Measurements from ENCODE around the gene RIC8A. TPM values are rescaled to one million over a fixed set of nuclear protein-coding genes. Genes with fewer than 3 reads are reported as not detected.
"Not testable (repeated sequence)": the region's sequence is repeated elsewhere in the genome, so short reads cannot be mapped to it uniquely, and the experiment has no call there.

Gene RIC8A
- total and polyA plus RNA-seq, 9 of the 15 experiments (the other 6 are each of a cell fraction or from before 2014, with no cell fraction given): 10.7 to 108 (median 72.1) TPM

DNA sequence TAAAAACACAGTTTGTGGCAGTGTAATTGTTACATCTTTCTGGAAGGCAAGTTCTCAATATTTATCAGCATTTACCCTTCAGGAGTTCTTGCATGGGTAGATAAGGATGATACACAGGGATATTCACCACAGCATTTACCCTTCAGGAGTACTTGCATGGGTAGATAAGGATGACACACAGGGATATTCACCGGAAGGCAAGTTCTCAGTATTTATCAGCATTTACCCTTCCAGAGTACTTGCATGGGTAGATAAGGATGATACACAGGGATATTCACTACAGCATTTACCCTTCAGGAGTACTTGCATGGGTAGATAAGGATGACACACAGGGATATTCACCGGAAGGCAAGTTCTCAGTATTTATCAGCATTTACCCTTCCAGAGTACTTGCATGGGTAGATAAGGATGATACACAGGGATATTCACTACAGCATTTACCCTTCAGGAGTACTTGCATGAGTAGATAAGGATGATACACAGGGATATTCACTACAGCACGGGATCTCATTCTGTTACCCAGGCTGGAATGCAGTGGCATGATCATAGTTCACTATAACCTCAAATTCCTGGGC is 13.2 kb downstream of the RIC8A start (continued):
- TF ChIP-seq HDAC8 (tag; IDR thresholded peaks at IDR 0.05): peak; percentile 68; the same call in 1 of the 2 replicates
- peak; percentile 35; the same call in 1 of the 2 replicates for TF ChIP-seq RNF2 (IDR thresholded peaks at IDR 0.05)
- TF ChIP-seq ZNF134 (CRISPR knock-in tag; conservative IDR thresholded peaks at IDR 0.05): peak; percentile 68; the same call in 1 of the 2 replicates
- peak; percentile 46; the same call in 1 of the 2 replicates for TF ChIP-seq CREM (IDR thresholded peaks at IDR 0.05; ENCODE audit: low read depth)
- TF ChIP-seq ZNF639 (CRISPR knock-in tag; conservative IDR thresholded peaks at IDR 0.05 in 1 of 2, IDR thresholded peaks at IDR 0.05 in 1 of 2): peak in 1 of 2 experiments; percentile 98; a peak in 2 of 4 replicates
- TF ChIP-seq ZNF668 (CRISPR knock-in tag; IDR thresholded peaks at IDR 0.05): peak; percentile 85; the same call in 1 of the 2 replicates
- peak; percentile 77 for TF ChIP-seq ZNF699 (CRISPR knock-in tag; IDR thresholded peaks at IDR 0.05; ENCODE audit: insufficient replicate concordance)
- TF ChIP-seq NR4A1 (CRISPR knock-in tag; IDR thresholded peaks at IDR 0.05); FOXM1 (CRISPR knock-in tag; IDR thresholded peaks at IDR 0.05; ENCODE audit: low read depth); NR2C2 (CRISPR knock-in tag; IDR thresholded peaks at IDR 0.05): not testable (repeated sequence)
- peak; percentile 95 for TF ChIP-seq NR4A1 (tag; IDR thresholded peaks at IDR 0.05)
- TF ChIP-seq FOXM1 (IDR thresholded peaks at IDR 0.05; ENCODE audit: low read depth): peak; percentile 65; the same call in 1 of the 2 replicates
- peak; percentile 91 for TF ChIP-seq SMAD4 (CRISPR knock-in tag; conservative IDR thresholded peaks at IDR 0.05)
- TF ChIP-seq MEF2D (tag; conservative IDR thresholded peaks at IDR 0.05; ENCODE audit: low read depth): peak; percentile 67
- TF ChIP-seq ZBTB33 (CRISPR knock-in tag; IDR thresholded peaks at IDR 0.05): 0 out of 2 replicates have a peak, but pooled peaks have one; percentile 10
- TF ChIP-seq GTF2E2 (tag; IDR thresholded peaks at IDR 0.05): peak; percentile 90
- TF ChIP-seq EP300 (IDR thresholded peaks at IDR 0.05; ENCODE audit: low read length): peak; percentile 86
- TF ChIP-seq HMBOX1 (IDR thresholded peaks at IDR 0.05): peak; percentile 71
- 0 out of 2 replicates have a peak, but pooled peaks have one; percentile 28 for TF ChIP-seq KLF1 (tag; IDR thresholded peaks at IDR 0.05)
- TF ChIP-seq ZNF197 (CRISPR knock-in tag; IDR thresholded peaks at IDR 0.05; ENCODE audit: low read depth): peak; percentile 99
- peak; percentile 75 for TF ChIP-seq GABPA (tag; conservative IDR thresholded peaks at IDR 0.05; ENCODE audit: low read depth)
- TF ChIP-seq TCF3 (CRISPR knock-in tag; IDR thresholded peaks at IDR 0.05): peak; percentile 86
- TF ChIP-seq NR2C2 (tag; IDR thresholded peaks at IDR 0.05): peak; percentile 79
- TF ChIP-seq CBX3 (IDR thresholded peaks at IDR 0.05; ENCODE audit: borderline replicate concordance in 1 of 2, low read length in 2 of 2): peak in 1 of 2 experiments; percentile 77; a peak in 2 of 3 replicates
- peak; percentile 100 for TF ChIP-seq ZNF584 (CRISPR knock-in tag; IDR thresholded peaks at IDR 0.05; ENCODE audit: low read depth)
- peak; percentile 82 for TF ChIP-seq ARID1B (IDR thresholded peaks at IDR 0.05)
